ENCODE data around the gene OR9Q1. TPM values are rescaled to one million over a fixed set of nuclear protein-coding genes. Genes with fewer than 3 reads are reported as not detected.

Gene OR9Q1
- total and polyA plus RNA-seq, 4 donors, result not detected

DNA sequence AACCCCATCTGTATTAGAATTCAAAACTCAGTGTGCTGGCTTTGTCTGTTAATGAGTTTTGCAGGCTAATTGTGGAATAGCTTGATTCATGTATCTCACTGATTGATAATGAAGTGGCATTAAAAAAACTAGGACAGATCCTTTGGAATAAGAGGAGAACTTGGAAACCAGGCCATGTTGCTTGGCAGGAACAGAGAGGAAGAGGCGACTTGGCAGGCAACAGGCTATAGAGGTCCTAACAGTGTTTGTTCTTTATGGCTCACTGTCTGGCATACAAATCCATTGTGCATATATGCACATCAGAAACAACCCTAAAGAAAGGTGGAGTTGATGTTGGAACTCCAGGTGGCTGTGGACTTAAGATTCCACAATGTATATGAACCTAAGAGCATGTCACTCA, 119.1 kb downstream of the OR9Q1 start:
- Histone ChIP-seq H3K36me3 (ENCODE audit: control insufficient read depth in 4 of 4, insufficient read depth in 3 of 4, low read depth in 1 of 4, low read length in 3 of 4) (no peaks in the 10 kb centered on the region), H3K9me3 (ENCODE audit: control insufficient read depth in 4 of 4, low read length in 3 of 4) (no peaks in the 10 kb centered on the region), H3K9ac (ENCODE audit: low read depth in 1 of 2, low read length in 2 of 2) (no peak overlapping the region), H3K27ac (ENCODE audit: low read depth in 1 of 2, low read length in 2 of 2) (no peak overlapping the region), H3K4me3 (ENCODE audit: low read depth in 1 of 3, low read length in 3 of 3) (no peak overlapping the region), H3K4me1 (ENCODE audit: control insufficient read depth in 4 of 4, insufficient read depth in 4 of 4, low read length in 3 of 4) (no peaks in the 10 kb centered on the region), H3K27me3 (ENCODE audit: control insufficient read depth in 4 of 4, insufficient read depth in 4 of 4, low read length in 3 of 4) (no peaks in the 10 kb centered on the region)
- no peak for TF ChIP-seq EGR1 (IDR thresholded peaks at IDR 0.05; ENCODE audit: low read depth in 2 of 2)
- TF ChIP-seq, protein P1, sequence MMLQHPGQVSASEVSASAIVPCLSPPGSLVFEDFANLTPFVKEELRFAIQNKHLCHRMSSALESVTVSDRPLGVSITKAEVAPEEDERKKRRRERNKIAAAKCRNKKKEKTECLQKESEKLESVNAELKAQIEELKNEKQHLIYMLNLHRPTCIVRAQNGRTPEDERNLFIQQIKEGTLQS (IDR thresholded peaks at IDR 0.05), result no peak
- TF ChIP-seq NR2F2 (IDR thresholded peaks at IDR 0.05), result no peak
- TF ChIP-seq, protein P2, sequence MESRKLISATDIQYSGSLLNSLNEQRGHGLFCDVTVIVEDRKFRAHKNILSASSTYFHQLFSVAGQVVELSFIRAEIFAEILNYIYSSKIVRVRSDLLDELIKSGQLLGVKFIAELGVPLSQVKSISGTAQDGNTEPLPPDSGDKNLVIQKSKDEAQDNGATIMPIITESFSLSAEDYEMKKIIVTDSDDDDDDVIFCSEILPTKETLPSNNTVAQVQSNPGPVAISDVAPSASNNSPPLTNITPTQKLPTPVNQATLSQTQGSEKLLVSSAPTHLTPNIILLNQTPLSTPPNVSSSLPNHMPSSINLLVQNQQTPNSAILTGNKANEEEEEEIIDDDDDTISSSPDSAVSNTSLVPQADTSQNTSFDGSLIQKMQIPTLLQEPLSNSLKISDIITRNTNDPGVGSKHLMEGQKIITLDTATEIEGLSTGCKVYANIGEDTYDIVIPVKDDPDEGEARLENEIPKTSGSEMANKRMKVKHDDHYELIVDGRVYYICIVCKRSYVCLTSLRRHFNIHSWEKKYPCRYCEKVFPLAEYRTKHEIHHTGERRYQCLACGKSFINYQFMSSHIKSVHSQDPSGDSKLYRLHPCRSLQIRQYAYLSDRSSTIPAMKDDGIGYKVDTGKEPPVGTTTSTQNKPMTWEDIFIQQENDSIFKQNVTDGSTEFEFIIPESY (IDR thresholded peaks at IDR 0.05), result no peak
- TF ChIP-seq SP1 (IDR thresholded peaks at IDR 0.05), result no peak
- no peak for TF ChIP-seq FOXA2 (IDR thresholded peaks at IDR 0.05)
- TF ChIP-seq, protein P3, sequence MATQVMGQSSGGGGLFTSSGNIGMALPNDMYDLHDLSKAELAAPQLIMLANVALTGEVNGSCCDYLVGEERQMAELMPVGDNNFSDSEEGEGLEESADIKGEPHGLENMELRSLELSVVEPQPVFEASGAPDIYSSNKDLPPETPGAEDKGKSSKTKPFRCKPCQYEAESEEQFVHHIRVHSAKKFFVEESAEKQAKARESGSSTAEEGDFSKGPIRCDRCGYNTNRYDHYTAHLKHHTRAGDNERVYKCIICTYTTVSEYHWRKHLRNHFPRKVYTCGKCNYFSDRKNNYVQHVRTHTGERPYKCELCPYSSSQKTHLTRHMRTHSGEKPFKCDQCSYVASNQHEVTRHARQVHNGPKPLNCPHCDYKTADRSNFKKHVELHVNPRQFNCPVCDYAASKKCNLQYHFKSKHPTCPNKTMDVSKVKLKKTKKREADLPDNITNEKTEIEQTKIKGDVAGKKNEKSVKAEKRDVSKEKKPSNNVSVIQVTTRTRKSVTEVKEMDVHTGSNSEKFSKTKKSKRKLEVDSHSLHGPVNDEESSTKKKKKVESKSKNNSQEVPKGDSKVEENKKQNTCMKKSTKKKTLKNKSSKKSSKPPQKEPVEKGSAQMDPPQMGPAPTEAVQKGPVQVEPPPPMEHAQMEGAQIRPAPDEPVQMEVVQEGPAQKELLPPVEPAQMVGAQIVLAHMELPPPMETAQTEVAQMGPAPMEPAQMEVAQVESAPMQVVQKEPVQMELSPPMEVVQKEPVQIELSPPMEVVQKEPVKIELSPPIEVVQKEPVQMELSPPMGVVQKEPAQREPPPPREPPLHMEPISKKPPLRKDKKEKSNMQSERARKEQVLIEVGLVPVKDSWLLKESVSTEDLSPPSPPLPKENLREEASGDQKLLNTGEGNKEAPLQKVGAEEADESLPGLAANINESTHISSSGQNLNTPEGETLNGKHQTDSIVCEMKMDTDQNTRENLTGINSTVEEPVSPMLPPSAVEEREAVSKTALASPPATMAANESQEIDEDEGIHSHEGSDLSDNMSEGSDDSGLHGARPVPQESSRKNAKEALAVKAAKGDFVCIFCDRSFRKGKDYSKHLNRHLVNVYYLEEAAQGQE (IDR thresholded peaks at IDR 0.05), result no peak
- no peak for TF ChIP-seq HNF4A (conservative IDR thresholded peaks at IDR 0.05)
- no peak for TF ChIP-seq GABPA (IDR thresholded peaks at IDR 0.05 in 1 of 2, conservative IDR thresholded peaks at IDR 0.05 in 1 of 2)
- no peak for TF ChIP-seq YY1 (IDR thresholded peaks at IDR 0.05)
- TF ChIP-seq, protein P4, sequence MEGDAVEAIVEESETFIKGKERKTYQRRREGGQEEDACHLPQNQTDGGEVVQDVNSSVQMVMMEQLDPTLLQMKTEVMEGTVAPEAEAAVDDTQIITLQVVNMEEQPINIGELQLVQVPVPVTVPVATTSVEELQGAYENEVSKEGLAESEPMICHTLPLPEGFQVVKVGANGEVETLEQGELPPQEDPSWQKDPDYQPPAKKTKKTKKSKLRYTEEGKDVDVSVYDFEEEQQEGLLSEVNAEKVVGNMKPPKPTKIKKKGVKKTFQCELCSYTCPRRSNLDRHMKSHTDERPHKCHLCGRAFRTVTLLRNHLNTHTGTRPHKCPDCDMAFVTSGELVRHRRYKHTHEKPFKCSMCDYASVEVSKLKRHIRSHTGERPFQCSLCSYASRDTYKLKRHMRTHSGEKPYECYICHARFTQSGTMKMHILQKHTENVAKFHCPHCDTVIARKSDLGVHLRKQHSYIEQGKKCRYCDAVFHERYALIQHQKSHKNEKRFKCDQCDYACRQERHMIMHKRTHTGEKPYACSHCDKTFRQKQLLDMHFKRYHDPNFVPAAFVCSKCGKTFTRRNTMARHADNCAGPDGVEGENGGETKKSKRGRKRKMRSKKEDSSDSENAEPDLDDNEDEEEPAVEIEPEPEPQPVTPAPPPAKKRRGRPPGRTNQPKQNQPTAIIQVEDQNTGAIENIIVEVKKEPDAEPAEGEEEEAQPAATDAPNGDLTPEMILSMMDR (IDR thresholded peaks at IDR 0.05; ENCODE audit: low read depth, low read length, missing input control), result no peak
- TF ChIP-seq RAD21 (IDR thresholded peaks at IDR 0.05), result no peak
- no peak for TF ChIP-seq FOXA1 (IDR thresholded peaks at IDR 0.05)
- TF ChIP-seq HNF4G (IDR thresholded peaks at IDR 0.05), result no peak
- TF ChIP-seq, protein P5, sequence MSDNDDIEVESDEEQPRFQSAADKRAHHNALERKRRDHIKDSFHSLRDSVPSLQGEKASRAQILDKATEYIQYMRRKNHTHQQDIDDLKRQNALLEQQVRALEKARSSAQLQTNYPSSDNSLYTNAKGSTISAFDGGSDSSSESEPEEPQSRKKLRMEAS (IDR thresholded peaks at IDR 0.05), result no peak
- TF ChIP-seq JUND (IDR thresholded peaks at IDR 0.05), result no peak
- DNase-seq (ENCODE audit: low spot score), result no peak
- 59% methylated on average over 1 of the region's 1 CpG for WGBS

DNA sequence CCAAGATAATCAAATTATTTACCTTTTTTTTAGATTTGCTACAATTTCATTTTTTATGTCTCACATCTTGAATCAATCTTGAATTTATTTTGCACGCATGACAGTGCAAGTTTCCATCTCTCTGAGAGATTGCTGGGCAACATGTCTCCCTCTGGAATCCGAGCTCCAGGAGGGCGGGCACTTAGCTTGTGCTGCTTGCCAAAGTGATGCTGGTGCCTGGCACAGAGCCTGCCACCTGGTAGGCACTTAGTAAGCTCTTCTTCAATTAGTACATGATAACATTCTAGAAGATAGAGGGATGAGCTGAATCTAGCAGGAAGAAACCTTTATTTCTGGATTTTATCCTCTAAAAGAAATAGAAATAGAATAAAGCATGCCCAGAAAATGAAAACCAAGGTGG, 129.1 kb downstream of the OR9Q1 start:
- no peak for DNase-seq (ENCODE audit: low spot score)
- Histone ChIP-seq H3K27me3 (ENCODE audit: control insufficient read depth in 4 of 4, insufficient read depth in 4 of 4, low read length in 3 of 4) (peaks cover 0 to 4% (median 0%) of the 10 kb centered on the region in 4 donors), H3K4me1 (ENCODE audit: control insufficient read depth in 4 of 4, insufficient read depth in 4 of 4, low read length in 3 of 4) (no peaks in the 10 kb centered on the region), H3K36me3 (ENCODE audit: control insufficient read depth in 4 of 4, insufficient read depth in 3 of 4, low read depth in 1 of 4, low read length in 3 of 4) (no peaks in the 10 kb centered on the region), H3K27ac (ENCODE audit: low read depth in 1 of 2, low read length in 2 of 2) (no peak overlapping the region), H3K9me3 (ENCODE audit: control insufficient read depth in 4 of 4, low read length in 3 of 4) (no peaks in the 10 kb centered on the region), H3K9ac (ENCODE audit: low read depth in 1 of 2, low read length in 2 of 2) (no peak overlapping the region), H3K4me3 (ENCODE audit: low read depth in 1 of 3, low read length in 3 of 3) (no peak overlapping the region)
- TF ChIP-seq GABPA (IDR thresholded peaks at IDR 0.05 in 1 of 2, conservative IDR thresholded peaks at IDR 0.05 in 1 of 2) (no peak), TAF1 (conservative IDR thresholded peaks at IDR 0.05) (no peak), SP1 (IDR thresholded peaks at IDR 0.05) (no peak), FOXA2 (IDR thresholded peaks at IDR 0.05) (no peak), EGR1 (IDR thresholded peaks at IDR 0.05; ENCODE audit: low read depth in 2 of 2) (no peak), FOXA1 (IDR thresholded peaks at IDR 0.05) (no peak)
- TF ChIP-seq, protein P5 (IDR thresholded peaks at IDR 0.05), result no peak
- TF ChIP-seq, protein P3 (IDR thresholded peaks at IDR 0.05), result no peak
- TF ChIP-seq, protein P1 (IDR thresholded peaks at IDR 0.05), result no peak
- 65% methylated on average over 3 of the region's 3 CpGs for WGBS
